Cardiac fibroblast (primary cell): Measurements from ENCODE around the gene C19orf73.
"Not testable (repeated sequence)": the region's sequence is repeated elsewhere in the genome, so short reads cannot be mapped to it uniquely, and the experiment has no call there.

ENCODE experiments used
- DNase-seq, 2 donors: peaks; one replicate each; pipeline versions ENCODE4 v3.0.0 to v3.0.0-alpha.2; 2010; ENCODE audit warnings: low read depth in 2 of 2
- H3K4me3 ChIP-seq, 2 donors: replicated peaks in 1 of 2; 1 replicate in 1 of 2; 2 replicates in 1 of 2; pipeline ENCODE4 v1.5.1; 2011; ENCODE audit warnings: low read depth in 2 of 2, low read length in 2 of 2, mild to moderate bottlenecking in 2 of 2, moderate library complexity in 1 of 2
- TF ChIP-seq, protein P1 (sequence below): IDR thresholded peaks from one replicate; pipeline ENCODE4 v1.5.1; 2011; ENCODE audit warnings: low read depth, mild to moderate bottlenecking, low read length, inconsistent platforms

C19orf73 gene

DNA sequence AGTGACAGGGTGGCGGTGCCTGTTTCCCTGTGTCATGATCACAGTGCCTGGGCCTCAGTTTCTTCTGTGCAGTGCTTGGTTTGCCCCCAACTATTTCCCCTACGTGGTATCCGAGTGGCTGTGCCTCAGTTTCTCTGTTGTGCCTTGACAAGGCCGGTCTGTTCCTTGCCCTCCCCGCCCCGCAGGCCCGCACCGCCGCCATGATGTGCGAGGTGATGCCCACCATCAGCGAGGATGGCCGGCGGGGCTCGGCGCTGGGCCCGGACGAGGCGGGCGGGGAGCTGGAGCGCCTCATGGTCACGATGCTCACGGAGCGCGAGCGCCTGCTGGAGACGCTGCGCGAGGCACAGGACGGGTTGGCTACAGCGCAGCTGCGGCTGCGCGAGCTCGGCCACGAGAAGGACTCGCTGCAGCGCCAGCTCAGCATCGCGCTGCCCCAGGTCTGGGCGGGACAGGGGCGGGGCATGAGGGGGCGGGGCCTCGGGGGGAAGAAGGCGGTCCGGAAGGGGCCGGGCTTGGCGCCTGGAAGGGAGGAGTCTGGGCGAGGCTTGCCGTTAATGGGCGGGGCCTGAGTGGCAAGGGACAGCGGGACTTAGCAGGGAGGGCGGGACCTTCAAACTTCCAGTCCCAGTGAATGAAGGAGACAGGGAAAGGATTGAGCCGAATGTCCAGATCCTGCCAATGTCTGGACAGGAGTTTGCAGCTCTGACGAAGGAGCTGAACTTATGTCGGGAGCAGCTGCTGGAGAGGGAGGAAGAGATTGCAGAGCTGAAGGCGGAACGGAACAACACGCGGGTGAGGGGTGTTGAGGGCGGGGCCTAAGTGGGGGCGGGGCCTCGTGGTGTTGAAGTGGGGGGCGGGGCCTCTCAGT is 9.0 kb upstream of the C19orf73 start:
- peak overlapping the region; percentile 31 to 44 for H3K4me3 ChIP-seq
- DNase-seq, result peak; percentile 98
- TF ChIP-seq, protein P1, sequence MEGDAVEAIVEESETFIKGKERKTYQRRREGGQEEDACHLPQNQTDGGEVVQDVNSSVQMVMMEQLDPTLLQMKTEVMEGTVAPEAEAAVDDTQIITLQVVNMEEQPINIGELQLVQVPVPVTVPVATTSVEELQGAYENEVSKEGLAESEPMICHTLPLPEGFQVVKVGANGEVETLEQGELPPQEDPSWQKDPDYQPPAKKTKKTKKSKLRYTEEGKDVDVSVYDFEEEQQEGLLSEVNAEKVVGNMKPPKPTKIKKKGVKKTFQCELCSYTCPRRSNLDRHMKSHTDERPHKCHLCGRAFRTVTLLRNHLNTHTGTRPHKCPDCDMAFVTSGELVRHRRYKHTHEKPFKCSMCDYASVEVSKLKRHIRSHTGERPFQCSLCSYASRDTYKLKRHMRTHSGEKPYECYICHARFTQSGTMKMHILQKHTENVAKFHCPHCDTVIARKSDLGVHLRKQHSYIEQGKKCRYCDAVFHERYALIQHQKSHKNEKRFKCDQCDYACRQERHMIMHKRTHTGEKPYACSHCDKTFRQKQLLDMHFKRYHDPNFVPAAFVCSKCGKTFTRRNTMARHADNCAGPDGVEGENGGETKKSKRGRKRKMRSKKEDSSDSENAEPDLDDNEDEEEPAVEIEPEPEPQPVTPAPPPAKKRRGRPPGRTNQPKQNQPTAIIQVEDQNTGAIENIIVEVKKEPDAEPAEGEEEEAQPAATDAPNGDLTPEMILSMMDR, result peak; percentile 4

DNA sequence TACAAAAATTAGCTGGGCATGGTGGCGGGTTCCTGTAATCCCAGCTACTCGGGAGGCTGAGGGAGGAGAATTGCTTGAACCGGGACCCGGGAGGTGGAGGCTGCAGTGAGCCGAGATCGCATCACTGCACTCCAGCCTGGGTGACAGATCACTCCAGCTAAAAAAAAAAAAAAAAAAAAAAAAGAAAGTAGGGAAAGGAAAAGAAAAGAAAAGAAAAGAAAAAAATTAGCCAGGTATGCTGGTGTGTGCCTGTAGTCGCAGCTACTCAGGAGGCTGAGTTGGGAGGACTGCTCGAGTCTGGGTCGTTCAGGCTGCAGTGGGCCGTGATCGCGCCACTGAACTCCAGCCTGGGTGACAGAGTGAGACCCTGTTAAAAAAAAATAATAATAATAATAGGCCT is 8.3 kb upstream of the C19orf73 start:
- H3K4me3 ChIP-seq, DNase-seq: not testable (repeated sequence)

DNA sequence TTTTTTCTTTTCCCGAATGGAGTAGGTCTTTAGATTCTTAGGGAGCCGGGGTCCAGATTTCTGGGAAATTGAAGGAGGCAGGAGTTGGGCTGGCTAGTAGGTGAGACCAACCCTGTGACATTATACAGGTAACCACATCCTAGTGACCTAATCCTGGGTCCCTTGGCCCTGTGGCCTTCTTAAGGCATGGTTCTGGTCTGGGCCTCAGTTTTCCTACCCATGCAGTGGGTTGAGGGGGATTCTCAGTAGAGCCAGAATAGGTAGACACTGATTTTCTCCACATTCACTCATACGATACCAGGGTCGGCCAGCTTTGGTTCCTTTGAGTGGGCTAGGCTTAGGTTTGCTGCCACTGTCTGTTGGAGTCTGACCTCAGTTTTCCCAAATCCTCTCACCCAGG is 7.6 kb upstream of the C19orf73 start:
- no peak overlapping the region for H3K4me3 ChIP-seq
- DNase-seq, result no peak
- TF ChIP-seq, protein P1, result no peak

DNA sequence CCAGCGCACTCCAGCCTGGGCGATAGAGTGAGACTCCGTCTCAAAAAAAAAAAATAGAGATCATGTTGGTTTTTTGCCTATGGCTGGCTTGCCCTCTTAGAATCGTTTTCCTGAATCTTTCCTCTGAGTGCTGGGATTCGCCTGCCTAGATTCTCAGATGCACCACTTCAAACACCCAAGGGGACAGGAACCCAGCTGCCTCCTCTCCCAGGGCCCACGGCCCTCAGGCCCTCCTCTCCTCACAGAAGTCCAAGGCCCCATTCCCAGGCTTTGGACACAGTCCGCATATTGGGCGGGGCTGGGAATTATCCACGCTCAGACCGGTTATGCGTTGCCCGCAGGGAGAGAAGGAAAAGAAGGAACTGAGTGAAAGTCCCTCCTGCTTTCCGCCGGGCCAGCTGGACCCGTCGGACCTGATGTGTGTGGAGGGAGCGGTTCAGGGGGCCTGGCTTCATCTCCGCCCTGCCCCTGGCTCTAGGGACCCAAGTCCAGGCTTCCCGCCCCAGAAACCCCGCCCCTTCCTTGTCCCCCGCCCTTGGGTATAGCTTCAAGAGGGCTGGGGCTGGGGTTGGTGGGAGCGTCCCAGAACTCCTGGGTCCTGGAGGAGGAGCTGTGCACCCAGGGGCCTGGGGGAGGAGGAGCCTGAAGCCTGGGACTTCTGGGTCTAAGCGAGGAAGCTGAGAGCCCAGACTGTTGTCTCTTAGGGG is 6.2 kb upstream of the C19orf73 start:
- TF ChIP-seq, protein P1, result no peak
- DNase-seq, result no peak
- H3K4me3 ChIP-seq, result no peak overlapping the region

DNA sequence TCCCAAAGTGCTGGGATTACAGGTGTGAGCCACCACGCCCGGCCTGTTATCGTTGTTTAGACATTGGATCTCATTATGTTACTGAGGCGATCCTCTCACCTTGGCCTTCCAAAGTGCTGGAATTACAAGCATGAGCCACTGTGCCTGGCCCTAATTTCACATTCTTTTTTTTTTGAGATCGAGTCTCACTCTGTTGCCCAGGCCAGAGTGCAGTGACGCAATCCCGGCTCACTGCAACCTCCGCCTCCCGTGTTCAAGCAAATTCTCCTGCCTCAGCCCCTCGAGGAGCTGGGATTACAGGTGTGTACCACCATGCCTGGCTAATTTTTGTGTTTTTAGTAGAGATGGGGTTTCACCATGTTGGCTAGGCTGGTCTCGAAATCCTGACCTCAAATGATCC is 4.3 kb upstream of the C19orf73 start:
- H3K4me3 ChIP-seq, result not testable (repeated sequence)

DNA sequence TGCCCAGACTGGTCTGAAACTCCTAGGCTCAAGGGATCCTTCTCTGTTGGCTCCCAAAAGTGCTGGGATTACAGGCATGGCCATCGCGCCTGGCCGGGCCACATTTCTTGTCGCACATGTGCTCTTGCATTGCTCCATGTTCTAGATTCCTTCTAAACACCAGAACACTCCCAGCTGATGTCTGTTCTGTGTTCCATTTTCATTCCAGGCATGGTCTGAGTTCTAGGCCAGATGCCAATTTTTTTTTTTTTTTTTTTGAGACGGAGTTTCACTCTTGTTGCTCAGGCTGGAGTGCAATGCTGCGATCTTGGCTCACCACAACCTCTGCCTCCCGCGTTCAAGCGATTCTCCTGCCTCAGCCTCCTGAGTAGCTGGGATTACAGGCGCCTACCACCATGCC is 2.9 kb upstream of the C19orf73 start:
- not testable (repeated sequence) for H3K4me3 ChIP-seq
- peak; percentile 25 to 37 for DNase-seq

More for the DNA sequence above, 4.3 kb upstream of the C19orf73 start:
- not testable (repeated sequence) for DNase-seq

DNA sequence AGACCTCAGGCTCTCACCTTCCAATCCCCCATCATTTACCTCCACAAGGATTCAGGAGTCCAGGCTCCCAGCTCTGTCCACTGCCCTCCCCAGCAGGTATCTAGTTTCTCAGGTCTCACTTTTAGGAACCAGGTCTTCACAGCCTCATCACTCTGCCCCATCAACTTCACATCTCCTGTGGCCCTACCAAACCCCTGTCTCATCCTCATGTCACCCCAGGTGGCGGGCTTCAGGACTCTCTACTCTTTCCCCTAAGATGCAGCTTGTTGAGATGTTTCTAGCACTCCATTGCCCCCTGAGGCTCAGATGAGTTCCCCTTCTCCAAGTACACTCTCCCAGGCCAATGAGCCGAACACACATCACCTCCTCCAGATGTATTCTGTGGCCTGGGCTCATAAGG is 1.9 kb upstream of the C19orf73 start:
- H3K4me3 ChIP-seq, result no peak overlapping the region
- TF ChIP-seq, protein P1, result no peak
- DNase-seq, result no peak

DNA sequence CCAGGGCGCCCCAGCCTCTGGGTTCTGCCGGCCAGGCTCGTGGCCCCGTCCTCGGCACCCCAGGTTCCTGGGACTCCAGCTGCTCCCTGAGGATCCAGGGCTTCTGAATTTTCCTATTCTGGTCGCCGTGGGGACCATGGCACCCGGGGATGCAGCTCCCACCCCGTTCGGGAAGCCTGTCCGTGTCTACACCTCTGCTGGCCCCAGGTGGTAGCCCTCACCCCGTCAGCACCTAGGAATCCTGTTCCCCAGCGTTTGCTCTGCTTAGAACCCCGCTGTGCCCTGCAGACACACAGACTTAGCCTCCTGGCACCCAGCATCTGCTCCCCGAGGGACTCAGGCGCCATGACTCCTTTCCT is 1.4 kb upstream of the C19orf73 start:
- TF ChIP-seq, protein P1, result no peak
- no peak overlapping the region for H3K4me3 ChIP-seq
- DNase-seq, result no peak
